ENCODE measurements around the gene HOOK2. TPM values are rescaled to one million over a fixed set of nuclear protein-coding genes. Genes with fewer than 3 reads are reported as not detected.
"Not testable (repeated sequence)": the region's sequence is repeated elsewhere in the genome, so short reads cannot be mapped to it uniquely, and the experiment has no call there.

The HOOK2 gene
- total RNA-seq, 4 donors from 2014 or later = 49.9 to 122 (median 65.8) TPM

DNA sequence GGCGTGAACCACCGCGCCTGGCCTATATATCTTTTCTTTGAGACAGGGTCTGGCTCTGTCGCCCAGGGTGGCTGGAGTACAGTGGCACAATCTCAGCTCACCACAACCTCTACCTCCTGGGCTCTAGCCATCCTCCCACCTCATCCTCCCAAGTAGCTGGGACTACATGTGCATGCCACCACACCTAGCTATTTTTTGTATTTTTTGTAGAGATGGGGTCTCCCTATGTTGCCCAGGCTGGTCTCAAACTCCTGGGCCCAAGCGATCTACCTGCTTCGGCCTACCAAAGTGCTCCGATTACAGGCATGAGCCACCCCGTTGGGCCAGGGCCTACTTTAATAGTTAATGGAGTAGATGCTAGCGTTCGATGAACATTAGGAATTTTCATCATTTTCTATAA, 55.1 kb downstream of the HOOK2 start:
- TF ChIP-seq, protein P1, sequence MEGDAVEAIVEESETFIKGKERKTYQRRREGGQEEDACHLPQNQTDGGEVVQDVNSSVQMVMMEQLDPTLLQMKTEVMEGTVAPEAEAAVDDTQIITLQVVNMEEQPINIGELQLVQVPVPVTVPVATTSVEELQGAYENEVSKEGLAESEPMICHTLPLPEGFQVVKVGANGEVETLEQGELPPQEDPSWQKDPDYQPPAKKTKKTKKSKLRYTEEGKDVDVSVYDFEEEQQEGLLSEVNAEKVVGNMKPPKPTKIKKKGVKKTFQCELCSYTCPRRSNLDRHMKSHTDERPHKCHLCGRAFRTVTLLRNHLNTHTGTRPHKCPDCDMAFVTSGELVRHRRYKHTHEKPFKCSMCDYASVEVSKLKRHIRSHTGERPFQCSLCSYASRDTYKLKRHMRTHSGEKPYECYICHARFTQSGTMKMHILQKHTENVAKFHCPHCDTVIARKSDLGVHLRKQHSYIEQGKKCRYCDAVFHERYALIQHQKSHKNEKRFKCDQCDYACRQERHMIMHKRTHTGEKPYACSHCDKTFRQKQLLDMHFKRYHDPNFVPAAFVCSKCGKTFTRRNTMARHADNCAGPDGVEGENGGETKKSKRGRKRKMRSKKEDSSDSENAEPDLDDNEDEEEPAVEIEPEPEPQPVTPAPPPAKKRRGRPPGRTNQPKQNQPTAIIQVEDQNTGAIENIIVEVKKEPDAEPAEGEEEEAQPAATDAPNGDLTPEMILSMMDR (IDR thresholded peaks at IDR 0.05) = no peak
- TF ChIP-seq POLR2A (IDR thresholded peaks at IDR 0.05) = no peak
- no peak for DNase-seq (ENCODE audit: low spot score in 2 of 2)
- intact Hi-C loops (cut with DNase I; ENCODE audit: low total_unique reads) = no loop called here
- H3K4me3 ChIP-seq (ENCODE audit: low read depth, poor library complexity, severe bottlenecking) = no peak overlapping the region
- WGBS, 2 donors = 89 to 90% methylated on average over 10 of the region's 10 CpGs

DNA sequence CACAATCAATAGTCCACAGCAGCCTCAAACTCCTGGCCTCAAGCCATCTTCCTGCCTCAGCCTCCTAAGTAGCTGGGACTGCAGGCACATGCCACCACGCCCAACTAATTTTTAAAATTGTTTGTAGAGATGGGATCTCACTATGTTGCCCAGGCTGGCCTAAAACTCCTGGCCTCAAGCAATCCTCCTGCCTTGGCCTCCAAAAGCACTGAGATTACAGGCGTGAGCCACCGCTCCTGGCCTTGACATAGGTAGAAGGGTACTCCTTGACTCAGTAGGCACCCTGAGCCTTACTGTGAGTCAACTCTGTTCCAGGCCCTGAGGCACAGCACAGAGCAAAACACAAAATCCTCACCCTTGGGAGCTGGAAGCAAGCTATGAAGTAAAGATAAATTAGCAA, 59.4 kb downstream of the HOOK2 start:
- H3K4me3 ChIP-seq (ENCODE audit: low read depth, poor library complexity, severe bottlenecking) = no peak overlapping the region
- WGBS, 2 donors = 94 to 96% methylated on average over 3 of the region's 3 CpGs
- DNase-seq (ENCODE audit: low spot score in 2 of 2) = no peak
- no peak for TF ChIP-seq POLR2A (IDR thresholded peaks at IDR 0.05)
- TF ChIP-seq, protein P1 (IDR thresholded peaks at IDR 0.05) = no peak
- intact Hi-C loops (cut with DNase I; ENCODE audit: low total_unique reads) = loop anchor here (2.0 kb wide), 1 partner anchor 41 kb away; no protein-coding TSS in a partner anchor

DNA sequence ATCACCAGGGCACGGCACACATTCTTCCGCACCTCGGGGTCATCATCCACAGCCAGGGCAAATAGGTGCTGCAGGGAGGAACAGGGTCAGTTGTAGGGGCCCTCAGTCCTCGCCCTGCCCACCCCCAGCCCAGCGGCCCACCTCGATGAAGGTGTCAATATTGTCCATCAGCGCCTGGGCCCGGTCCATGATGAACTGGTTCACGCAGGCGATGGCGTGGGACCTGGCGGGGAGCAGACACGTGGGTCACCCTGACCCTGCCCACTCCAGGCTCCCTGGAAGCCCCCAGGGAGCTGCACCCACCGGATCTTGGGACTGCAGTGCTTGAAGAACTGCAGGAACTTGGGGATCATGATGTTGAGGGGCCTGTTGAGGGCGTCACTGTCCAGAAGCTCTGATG, 60.2 kb downstream of the HOOK2 start:
- DNase-seq (ENCODE audit: low spot score in 2 of 2) = no peak
- WGBS, 2 donors = 89 to 92% methylated on average over 11 to 15 of the region's 15 CpGs
- H3K4me3 ChIP-seq (ENCODE audit: low read depth, poor library complexity, severe bottlenecking) = no peak overlapping the region
- intact Hi-C loops (cut with DNase I; ENCODE audit: low total_unique reads) = no loop called here
- TF ChIP-seq POLR2A (IDR thresholded peaks at IDR 0.05) = no peak
- TF ChIP-seq, protein P1 (IDR thresholded peaks at IDR 0.05) = no peak

DNA sequence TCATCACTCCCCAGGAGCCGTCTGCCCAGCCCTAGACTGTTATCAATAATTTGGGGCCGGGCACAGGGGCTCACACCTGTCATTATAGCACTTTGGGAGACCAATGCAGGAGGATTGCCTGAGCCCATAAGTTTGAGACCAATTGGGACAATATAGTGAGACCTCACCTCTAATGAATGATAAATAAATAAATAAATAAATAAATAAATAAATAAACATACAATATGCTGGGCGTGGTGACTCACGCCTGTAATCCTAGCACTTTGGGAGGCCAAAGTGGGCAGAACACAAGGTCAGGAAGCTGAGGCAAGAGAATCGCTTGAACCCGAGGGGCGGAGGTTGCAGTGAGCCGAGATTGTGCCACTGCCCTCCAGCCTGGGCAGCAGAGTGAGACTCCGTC, 62.0 kb downstream of the HOOK2 start:
- H3K4me3 ChIP-seq (ENCODE audit: low read depth, poor library complexity, severe bottlenecking); DNase-seq (ENCODE audit: low spot score in 2 of 2); intact Hi-C loops (cut with DNase I; ENCODE audit: low total_unique reads): not testable (repeated sequence)
- 91 to 92% methylated on average over 9 of the region's 9 CpGs for WGBS, 2 donors

Small RNAs within 50 kb of the gene (microRNA-seq; reads per million reads assigned to microRNA genes)
- 0 reads per million in 2 donors for gene MIR5684 (ENCODE audit: borderline number of aligned reads in 1 of 2, borderline replicate concordance in 2 of 2)

Other genes with a start within 250 kb of the HOOK2 start
- gene ZNF564, start 224.1 kb downstream of the HOOK2 start, total RNA-seq = 10 to 100 TPM in 1 of 4 donors, 1 to 10 TPM in 3; 6.9 to 10.1 (median 8.8) TPM
- gene ZNF490, start 164.7 kb downstream of the HOOK2 start, total RNA-seq = 1 to 10 TPM; 5.0 to 7.3 (median 6.7) TPM
- 10 to 100 TPM; 18.6 to 31.1 (median 22.5) TPM for gene ZNF791, start 164.6 kb downstream of the HOOK2 start, total RNA-seq
- gene MAN2B1, start 108.8 kb downstream of the HOOK2 start, total RNA-seq = 10 to 100 TPM; 52.8 to 83.0 (median 74.9) TPM
- 10 to 100 TPM; 15.3 to 23.7 (median 19.3) TPM for gene WDR83, start 108.7 kb downstream of the HOOK2 start, total RNA-seq
- gene DHPS, start 93.7 kb downstream of the HOOK2 start, total RNA-seq = 100 to 1,000 TPM; 101 to 218 (median 159) TPM
- gene GNG14, start 87.6 kb downstream of the HOOK2 start, total RNA-seq = not detected
- 10 to 100 TPM in 3 of 4 donors, 1 to 10 TPM in 1; 7.2 to 21.4 (median 13.1) TPM for gene FBXW9, start 78.9 kb downstream of the HOOK2 start, total RNA-seq
- gene TNPO2, start 51.6 kb downstream of the HOOK2 start, total RNA-seq = 100 to 1,000 TPM in 1 of 4 donors, 10 to 100 TPM in 3; 58.3 to 160 (median 89.9) TPM
- 100 to 1,000 TPM; 358 to 439 (median 390) TPM for gene TRIR, start 40.9 kb downstream of the HOOK2 start, total RNA-seq
- gene GET3, start 38.1 kb downstream of the HOOK2 start, total RNA-seq = 10 to 100 TPM; 43.2 to 63.2 (median 53.4) TPM
- gene BEST2, start 23.8 kb downstream of the HOOK2 start, total RNA-seq = 100 to 1,000 TPM in 2 of 4 donors, 10 to 100 TPM in 2; 58.3 to 116 (median 85.5) TPM
- gene JUNB, start 15.9 kb upstream of the HOOK2 start, total RNA-seq = 1,000 to 10,000 TPM in 1 of 4 donors, 100 to 1,000 TPM in 3; 608 to 1,091 (median 870) TPM
- gene PRDX2, start 26.2 kb upstream of the HOOK2 start, total RNA-seq = 100 to 1,000 TPM; 266 to 459 (median 327) TPM
- 1 to 10 TPM in 1 of 4 donors, not detected in 3; 1.6 TPM for gene THSD8, start 26.5 kb upstream of the HOOK2 start, total RNA-seq
- 1 to 10 TPM; 3.3 to 7.8 (median 5.9) TPM for gene RNASEH2A, start 31.0 kb upstream of the HOOK2 start, total RNA-seq
- not detected for gene RTBDN, start 59.0 kb upstream of the HOOK2 start, total RNA-seq
- 10 to 100 TPM in 2 of 4 donors, 1 to 10 TPM in 2; 5.9 to 20.8 (median 10.3) TPM for gene MAST1, start 63.0 kb upstream of the HOOK2 start, total RNA-seq
- 10 to 100 TPM; 31.8 to 50.6 (median 36.6) TPM for gene DNASE2, start 105.9 kb upstream of the HOOK2 start, total RNA-seq
- under 1 TPM in 1 of 4 donors, not detected in 3; 0.13 TPM for gene KLF1, start 111.6 kb upstream of the HOOK2 start, total RNA-seq
- gene GCDH, start 115.6 kb upstream of the HOOK2 start, total RNA-seq = 10 to 100 TPM; 19.2 to 39.5 (median 24.6) TPM
- gene SYCE2, start 143.7 kb upstream of the HOOK2 start, total RNA-seq = under 1 TPM in 1 of 4 donors, not detected in 3; 0.26 TPM
- 10 to 100 TPM; 45.9 to 71.4 (median 55.9) TPM for gene FARSA, start 158.2 kb upstream of the HOOK2 start, total RNA-seq
- 100 to 1,000 TPM; 171 to 350 (median 229) TPM for gene CALR, start 163.1 kb upstream of the HOOK2 start, total RNA-seq
- 100 to 1,000 TPM; 101 to 128 (median 105) TPM for gene RAD23A, start 170.3 kb upstream of the HOOK2 start, total RNA-seq
- 10 to 100 TPM; 21.8 to 42.3 (median 29.7) TPM for gene GADD45GIP1, start 181.7 kb upstream of the HOOK2 start, total RNA-seq
- under 1 TPM in 1 of 4 donors, not detected in 3; 0.32 TPM for gene DAND5, start 194.0 kb upstream of the HOOK2 start, total RNA-seq
- gene NFIX, start 219.9 kb upstream of the HOOK2 start, total RNA-seq = 100 to 1,000 TPM; 119 to 177 (median 136) TPM

Data from lower leg skin (tissue), 4 donors.